Dermis blood vessel endothelial cell (primary cell): Measurements from ENCODE around the gene PEX16. TPM values are rescaled to one million over a fixed set of nuclear protein-coding genes. Genes with fewer than 3 reads are reported as not detected.

Source experiments
- DNase-seq: peaks from one replicate; pipeline ENCODE4 v3.0.0; 2010
- total RNA-seq: library from RNA; depleted of rRNA; stranded (reverse); fragments of >200 nt; gene quantifications from 2 replicates; pipeline ENCODE4 v1.2.3, GENCODE V29; 2014

PEX16 gene
- total RNA-seq, 1 donor from 2014 or later: 33.4 TPM

- no peak for DNase-seq
Measured at GRCh38 chr11:45930951-45931570, 13.4 kb upstream of the PEX16 start.

- DNase-seq: peak; percentile 12
Measured at GRCh38 chr11:45930031-45930794, 12.5 kb upstream of the PEX16 start.

- no peak for DNase-seq
Measured at GRCh38 chr11:45929486-45930030, 11.9 kb upstream of the PEX16 start.

GRCh38 chr11:45928535-45929215 is 11.0 kb upstream of the PEX16 start:
- no peak for DNase-seq

GRCh38 chr11:45927684-45928413 is 10.2 kb upstream of the PEX16 start:
- no peak for DNase-seq

GRCh38 chr11:45927332-45927683 is 9.6 kb upstream of the PEX16 start:
- DNase-seq: no peak

GRCh38 chr11:45926536-45927331 is 9.1 kb upstream of the PEX16 start:
- no peak for DNase-seq

GRCh38 chr11:45926001-45926401 is 8.3 kb upstream of the PEX16 start:
- DNase-seq: no peak

- no peak for DNase-seq
Measured at GRCh38 chr11:45925550-45925949, 7.9 kb upstream of the PEX16 start.

GRCh38 chr11:45924927-45925326 is 7.2 kb upstream of the PEX16 start:
- no peak for DNase-seq

- no peak for DNase-seq
Measured at GRCh38 chr11:45924036-45924915, 6.6 kb upstream of the PEX16 start.

- DNase-seq: no peak
Measured at GRCh38 chr11:45922425-45923082, 4.9 kb upstream of the PEX16 start, which contains the start of gene LARGE2. TSS of gene LARGE2 (plus strand) at chr11:45922656. CDS start at chr11:45922883, 227 bp downstream.

- no peak for DNase-seq
Measured at GRCh38 chr11:45921561-45922424, 4.1 kb upstream of the PEX16 start.

- no peak for DNase-seq
Measured at GRCh38 chr11:45920531-45921477, 3.1 kb upstream of the PEX16 start.

- no peak for DNase-seq
Measured at GRCh38 chr11:45919806-45920530, 2.3 kb upstream of the PEX16 start.

- DNase-seq: no peak
Measured at GRCh38 chr11:45918962-45919675, 1.4 kb upstream of the PEX16 start.
